Transverse colon (tissue), 4 donors: ENCODE data around the gene EARS2. TPM values are rescaled to one million over a fixed set of nuclear protein-coding genes. Genes with fewer than 3 reads are reported as not detected.
A peak's percentile ranks its signal among the peaks of the same experiment; 100 is the strongest.

ENCODE experiments used
- DNase-seq: peaks from one replicate; pipeline ENCODE4 v3.0.0-alpha.2; 2019
- H3K27ac ChIP-seq, 4 donors: fragments of 200-600 bp; sonication (generic); 2 replicates each; pipeline ENCODE4 v1.5.1; 2016 to 2018; ENCODE audit warnings: inconsistent platforms in 4 of 4
- H3K27me3 ChIP-seq: fragments of 200-600 bp; sonication (generic); 2 replicates; pipeline ENCODE4 v1.5.1; 2017; ENCODE audit warnings: inconsistent platforms
- H3K36me3 ChIP-seq, 4 donors: fragments of 200-600 bp; sonication (generic); 2 replicates each; pipeline ENCODE4 v1.5.1; 2017 to 2019; ENCODE audit warnings: inconsistent platforms in 4 of 4
- H3K4me1 ChIP-seq, 4 donors: fragments of 200-600 bp; sonication (generic); 2 replicates each; pipeline ENCODE4 v1.5.1; 2017 to 2020; ENCODE audit warnings: inconsistent platforms in 4 of 4
- H3K4me3 ChIP-seq, 4 donors: fragments of 200-600 bp; sonication (generic); 1 replicate in 1 of 4; 2 replicates in 3 of 4; pipeline versions ENCODE4 v1.5.1 to v1.6.1; 2017 to 2019; ENCODE audit warnings: inconsistent platforms in 4 of 4
- H3K9me3 ChIP-seq, 2 donors: fragments of 200-600 bp; sonication (generic); 2 replicates each; pipeline ENCODE4 v1.5.1; 2017 to 2019; ENCODE audit warnings: inconsistent platforms in 2 of 2
- CTCF ChIP-seq, 5 experiments: fragments of 200-600 bp in 3 of 5; fragments of 450-650 bp in 2 of 5; sonication (generic) in 3 of 5; IDR thresholded peaks; 1 replicate in 2 of 5; 2 replicates in 3 of 5; pipeline ENCODE4 v1.5.1; 2016 to 2017; ENCODE audit warnings: antibody characterized with exemption in 5 of 5, inconsistent platforms in 3 of 5, mild to moderate bottlenecking in 2 of 5, moderate library complexity in 1 of 5
- EP300 ChIP-seq: sonication (generic); formaldehyde crosslinking; IDR thresholded peaks from one replicate; pipeline ENCODE4 v1.6.1; 2017; ENCODE audit warnings: antibody characterized with exemption, low read depth
- POLR2A ChIP-seq: fragments of 450-650 bp; IDR thresholded peaks from one replicate; pipeline ENCODE4 v1.6.1; 2016; ENCODE audit warnings: antibody characterized with exemption, mild to moderate bottlenecking, moderate library complexity
- POLR2AphosphoS5 ChIP-seq, 3 donors: sonication (generic); formaldehyde crosslinking; IDR thresholded peaks; one replicate each; pipeline ENCODE4 v1.6.1; 2016; ENCODE audit warnings: antibody characterized with exemption in 3 of 3
- WGBS, 2 donors: methylation state at CpG; one replicate each; pipeline ENCODE4 v1.1.5; 2018; ENCODE audit warnings: low coverage in 1 of 2; 5-methylcytosine and 5-hydroxymethylcytosine counted together
- in situ Hi-C, 4 donors: fragments of 200-750 bp; cut with MboI; loops; one replicate each; pipeline versions ENCODE4 v1.15.0 to v1.15.1; 2017; ENCODE audit warnings: low sequenced_read_pairs in 3 of 4, low pct_ligation_motif_present in 1 of 4, low pct_unique_long_range_greater_than_20kb in 1 of 4
- intact Hi-C: fragments of 100-400 bp; cut with DNase I; formaldehyde crosslinking; loops from one replicate; pipeline ENCODE4 v1.15.1; 2023; ENCODE audit warnings: low total_unique reads
- total RNA-seq, 4 donors: library from RNA; depleted of rRNA; stranded (reverse); fragments of >200 nt; gene quantifications; one replicate each; pipeline ENCODE4 v1.1.0, GENCODE V29; 2016

EARS2 gene
- total RNA-seq, 4 donors from 2014 or later: 9.4 to 88.2 (median 14.3) TPM

- peak overlapping the region in 1 of 4 donors; percentile 28 for H3K27ac ChIP-seq
- no peak for TF ChIP-seq POLR2AphosphoS5 (IDR thresholded peaks at IDR 0.05)
- no peak for TF ChIP-seq POLR2A
- no peak for TF ChIP-seq EP300
- no peak for TF ChIP-seq CTCF (IDR thresholded peaks at IDR 0.05)
- H3K36me3 ChIP-seq: peaks cover 0 to 13% (median 0%) of the 10 kb centered on the region in 4 donors
- H3K4me1 ChIP-seq: peaks cover 0 to 4% (median 1%) of the 10 kb centered on the region in 4 donors
- no peak overlapping the region for H3K4me3 ChIP-seq
- DNase-seq: no peak
- 81 to 84% methylated on average over 3 to 4 of the region's 4 CpGs for WGBS, 2 donors
- intact Hi-C loops (no loop called here), in situ Hi-C loops (no loop called here)
- H3K27me3 ChIP-seq: no peaks in the 10 kb centered on the region
- H3K9me3 ChIP-seq: no peaks in the 10 kb centered on the region
Observed at GRCh38 chr16:23521037-23521743, 36.0 kb downstream of the EARS2 start.

- DNase-seq: no peak
- H3K9me3 ChIP-seq: no peaks in the 10 kb centered on the region
- H3K4me3 ChIP-seq: no peak overlapping the region
- intact Hi-C loops: no loop called here
- TF ChIP-seq CTCF (IDR thresholded peaks at IDR 0.05): no peak
- TF ChIP-seq POLR2A: no peak
- peaks cover 0 to 13% (median 0%) of the 10 kb centered on the region in 4 donors for H3K36me3 ChIP-seq
- peaks cover 0 to 4% (median 1%) of the 10 kb centered on the region in 4 donors for H3K4me1 ChIP-seq
- peak overlapping the region in 1 of 4 donors; percentile 28 for H3K27ac ChIP-seq
- in situ Hi-C loops: no loop called here
- H3K27me3 ChIP-seq: no peaks in the 10 kb centered on the region
- 85 to 86% methylated on average over 4 of the region's 4 CpGs for WGBS, 2 donors
Observed at GRCh38 chr16:23520500-23520899, 36.6 kb downstream of the EARS2 start.

GRCh38 chr16:23519282-23519681, 37.9 kb downstream of the EARS2 start:
- Histone ChIP-seq H3K4me3 (no peak overlapping the region), H3K9me3 (no peaks in the 10 kb centered on the region), H3K27me3 (no peaks in the 10 kb centered on the region), H3K36me3 (peaks cover 0 to 13% (median 0%) of the 10 kb centered on the region in 4 donors), H3K27ac (no peak overlapping the region), H3K4me1 (peaks cover 0 to 4% (median 1%) of the 10 kb centered on the region in 4 donors)
- 96 to 100% methylated on average over 1 to 5 of the region's 5 CpGs for WGBS, 2 donors
- no peak for DNase-seq
- TF ChIP-seq POLR2AphosphoS5 (IDR thresholded peaks at IDR 0.05) (no peak), EP300 (no peak), CTCF (IDR thresholded peaks at IDR 0.05) (no peak)
- intact Hi-C loops (no loop called here), in situ Hi-C loops (no loop called here)

GRCh38 chr16:23518435-23518891, 38.7 kb downstream of the EARS2 start:
- Histone ChIP-seq H3K4me1 (peaks cover 0 to 4% (median 1%) of the 10 kb centered on the region in 4 donors), H3K4me3 (no peak overlapping the region), H3K27ac (peak overlapping the region in 2 of 4 donors; percentile 17 to 22), H3K9me3 (no peaks in the 10 kb centered on the region), H3K27me3 (no peaks in the 10 kb centered on the region), H3K36me3 (peaks cover 0 to 7% (median 0%) of the 10 kb centered on the region in 4 donors)
- intact Hi-C loops (no loop called here), in situ Hi-C loops (no loop called here)
- no peak for TF ChIP-seq POLR2AphosphoS5 (IDR thresholded peaks at IDR 0.05)
- no peak for DNase-seq
- 65 to 68% methylated on average over 2 to 3 of the region's 3 CpGs for WGBS, 2 donors
